Measurements from ENCODE around the gene WDR72.

DNA sequence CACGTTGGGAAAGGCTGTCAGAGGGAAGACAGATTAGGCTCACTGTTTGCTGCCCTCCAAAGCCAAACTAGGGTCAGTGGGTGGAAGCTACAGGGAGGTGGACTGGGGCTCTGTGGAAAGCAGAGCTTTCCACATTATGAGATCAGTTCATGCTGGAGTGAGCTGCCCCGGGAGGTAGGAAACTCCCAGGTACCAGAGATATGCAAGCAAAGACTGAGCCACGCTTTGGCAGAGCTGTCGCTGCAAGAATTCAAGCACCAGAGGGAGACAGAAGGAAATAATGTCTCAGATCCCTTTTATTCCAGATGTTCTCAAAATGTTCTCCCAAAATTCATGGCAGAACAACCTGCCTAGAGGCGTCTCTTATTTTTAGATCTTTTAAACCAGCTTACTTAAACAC lies 286.6 kb downstream of the WDR72 start:
- TF ChIP-seq, protein P1, sequence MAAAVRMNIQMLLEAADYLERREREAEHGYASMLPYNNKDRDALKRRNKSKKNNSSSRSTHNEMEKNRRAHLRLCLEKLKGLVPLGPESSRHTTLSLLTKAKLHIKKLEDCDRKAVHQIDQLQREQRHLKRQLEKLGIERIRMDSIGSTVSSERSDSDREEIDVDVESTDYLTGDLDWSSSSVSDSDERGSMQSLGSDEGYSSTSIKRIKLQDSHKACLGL (CRISPR knock-in tag; IDR thresholded peaks at IDR 0.05): no peak
- TF ChIP-seq ZFP1 (CRISPR knock-in tag; IDR thresholded peaks at IDR 0.05) (no peak), IKZF4 (CRISPR knock-in tag; IDR thresholded peaks at IDR 0.05; ENCODE audit: borderline replicate concordance, low read depth, not compliant biosample characterization) (no peak), CCDC6 (CRISPR knock-in tag; IDR thresholded peaks at IDR 0.05) (no peak)
- TF ChIP-seq, protein P2, sequence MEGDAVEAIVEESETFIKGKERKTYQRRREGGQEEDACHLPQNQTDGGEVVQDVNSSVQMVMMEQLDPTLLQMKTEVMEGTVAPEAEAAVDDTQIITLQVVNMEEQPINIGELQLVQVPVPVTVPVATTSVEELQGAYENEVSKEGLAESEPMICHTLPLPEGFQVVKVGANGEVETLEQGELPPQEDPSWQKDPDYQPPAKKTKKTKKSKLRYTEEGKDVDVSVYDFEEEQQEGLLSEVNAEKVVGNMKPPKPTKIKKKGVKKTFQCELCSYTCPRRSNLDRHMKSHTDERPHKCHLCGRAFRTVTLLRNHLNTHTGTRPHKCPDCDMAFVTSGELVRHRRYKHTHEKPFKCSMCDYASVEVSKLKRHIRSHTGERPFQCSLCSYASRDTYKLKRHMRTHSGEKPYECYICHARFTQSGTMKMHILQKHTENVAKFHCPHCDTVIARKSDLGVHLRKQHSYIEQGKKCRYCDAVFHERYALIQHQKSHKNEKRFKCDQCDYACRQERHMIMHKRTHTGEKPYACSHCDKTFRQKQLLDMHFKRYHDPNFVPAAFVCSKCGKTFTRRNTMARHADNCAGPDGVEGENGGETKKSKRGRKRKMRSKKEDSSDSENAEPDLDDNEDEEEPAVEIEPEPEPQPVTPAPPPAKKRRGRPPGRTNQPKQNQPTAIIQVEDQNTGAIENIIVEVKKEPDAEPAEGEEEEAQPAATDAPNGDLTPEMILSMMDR (CRISPR knock-in tag; IDR thresholded peaks at IDR 0.05): no peak

Measured in HepG2 (cell line).